HG03108 (cell line): ENCODE measurements around the gene FAM3D.
"Not testable (repeated sequence)": the region's sequence is repeated elsewhere in the genome, so short reads cannot be mapped to it uniquely, and the experiment has no call there.

ENCODE experiments used
- ATAC-seq: cut with Tn5 transposase; IDR thresholded peaks from one replicate; pipeline ENCODE4 v1.9.1; 2021; ENCODE audit warnings: moderate library complexity; ENCODE audit not compliant: unreplicated experiment

FAM3D gene

GRCh38 chr3:58685641-58686040 lies 19.1 kb upstream of the FAM3D start:
- no peak for ATAC-seq

- no peak for ATAC-seq
These were observed 16.9 kb upstream of the FAM3D start for GRCh38 chr3:58683466-58683865.

- ATAC-seq: no peak
These were observed 16.5 kb upstream of the FAM3D start for GRCh38 chr3:58683001-58683458.

- no peak for ATAC-seq
These were observed 15.3 kb upstream of the FAM3D start for GRCh38 chr3:58681863-58682262.

GRCh38 chr3:58680879-58681525 lies 14.4 kb upstream of the FAM3D start:
- ATAC-seq: no peak

GRCh38 chr3:58679974-58680666 lies 13.5 kb upstream of the FAM3D start:
- ATAC-seq: no peak

- ATAC-seq: no peak
These were observed 12.9 kb upstream of the FAM3D start for GRCh38 chr3:58679446-58679845.

GRCh38 chr3:58678177-58678970 lies 11.8 kb upstream of the FAM3D start:
- ATAC-seq: not testable (repeated sequence)

GRCh38 chr3:58672880-58673279 lies 6.3 kb upstream of the FAM3D start:
- no peak for ATAC-seq

- no peak for ATAC-seq
These were observed 5.9 kb upstream of the FAM3D start for GRCh38 chr3:58672451-58672850.

- no peak for ATAC-seq
These were observed 4.0 kb upstream of the FAM3D start for GRCh38 chr3:58670506-58671135.

- no peak for ATAC-seq
These were observed 1.7 kb upstream of the FAM3D start for GRCh38 chr3:58668247-58668646.

GRCh38 chr3:58667704-58668103 lies 1.1 kb upstream of the FAM3D start:
- no peak for ATAC-seq

- ATAC-seq: no peak
These were observed 655 bp upstream of the FAM3D start for GRCh38 chr3:58667229-58667628.

GRCh38 chr3:58665405-58665804 lies 1.2 kb downstream of the FAM3D start:
- no peak for ATAC-seq

GRCh38 chr3:58664611-58665010 lies 2.0 kb downstream of the FAM3D start:
- ATAC-seq: no peak

GRCh38 chr3:58661836-58662420 lies 4.6 kb downstream of the FAM3D start:
- ATAC-seq: no peak

GRCh38 chr3:58660998-58661397 lies 5.6 kb downstream of the FAM3D start:
- no peak for ATAC-seq

GRCh38 chr3:58659051-58659675 lies 7.4 kb downstream of the FAM3D start:
- no peak for ATAC-seq

GRCh38 chr3:58658508-58658907 lies 8.1 kb downstream of the FAM3D start:
- ATAC-seq: no peak
